Activated naive CD4-positive, alpha-beta T cell (primary cell): ENCODE results near the gene CD8B2.
"Not testable (repeated sequence)": the region's sequence is repeated elsewhere in the genome, so short reads cannot be mapped to it uniquely, and the experiment has no call there.

Experiments
- DNase-seq, 4 experiments: peaks; one replicate each; lab custom pipeline; 2025; lab: John Stamatoyannopoulos, UW

Gene CD8B2

GRCh38 chr2:106551417-106552130 is 64.4 kb downstream of the CD8B2 start:
- DNase-seq = no peak

- no peak for DNase-seq
Measured at GRCh38 chr2:106552921-106553320, 65.8 kb downstream of the CD8B2 start.

DNA sequence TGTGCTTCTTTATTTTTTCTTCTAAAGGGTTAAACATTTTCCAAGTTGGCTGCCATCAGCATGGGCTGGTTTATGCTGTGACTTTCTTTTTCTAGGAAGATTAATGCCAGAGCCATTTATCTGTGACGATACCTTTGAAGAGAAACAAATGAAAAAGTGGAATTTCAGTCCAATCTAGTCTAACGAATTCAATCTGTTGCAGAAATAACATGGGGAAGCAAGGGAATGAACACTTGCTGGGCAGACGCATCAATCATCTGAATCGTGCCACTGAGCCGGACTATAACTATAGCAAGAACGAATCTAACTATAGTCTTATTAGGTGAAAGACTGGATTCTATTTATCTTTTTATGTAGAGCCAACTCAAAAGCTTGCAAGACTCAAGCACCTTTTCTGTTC is 66.2 kb downstream of the CD8B2 start:
- DNase-seq = no peak

- DNase-seq = no peak
Measured at GRCh38 chr2:106554411-106554810, 67.2 kb downstream of the CD8B2 start.

- DNase-seq = no peak
Measured at GRCh38 chr2:106555053-106555452, 67.9 kb downstream of the CD8B2 start.

DNA sequence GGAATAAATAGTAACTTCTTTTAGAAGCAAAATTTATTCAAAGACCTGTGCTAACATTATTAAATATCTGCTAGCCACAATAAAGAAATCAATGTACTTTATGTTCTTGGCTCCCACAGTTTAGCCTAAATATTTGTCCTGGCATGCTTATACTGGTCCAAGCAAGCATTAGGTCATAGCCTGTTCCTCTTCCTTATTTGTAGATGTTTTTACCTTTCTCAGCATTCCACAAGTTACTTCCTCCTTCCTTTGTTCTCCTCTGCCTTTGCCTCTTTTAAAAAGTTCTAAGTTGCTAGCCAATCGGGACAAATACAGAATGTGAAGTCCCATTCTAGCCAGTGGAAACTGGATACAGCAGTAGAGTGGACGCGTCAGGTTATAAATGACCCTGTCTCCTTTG is 72.6 kb downstream of the CD8B2 start:
- not testable (repeated sequence) for DNase-seq

GRCh38 chr2:106560773-106561172 is 73.6 kb downstream of the CD8B2 start:
- DNase-seq = no peak

- no peak for DNase-seq
Measured at GRCh38 chr2:106561356-106561755, 74.2 kb downstream of the CD8B2 start.

GRCh38 chr2:106561803-106562202 is 74.6 kb downstream of the CD8B2 start:
- no peak for DNase-seq

DNA sequence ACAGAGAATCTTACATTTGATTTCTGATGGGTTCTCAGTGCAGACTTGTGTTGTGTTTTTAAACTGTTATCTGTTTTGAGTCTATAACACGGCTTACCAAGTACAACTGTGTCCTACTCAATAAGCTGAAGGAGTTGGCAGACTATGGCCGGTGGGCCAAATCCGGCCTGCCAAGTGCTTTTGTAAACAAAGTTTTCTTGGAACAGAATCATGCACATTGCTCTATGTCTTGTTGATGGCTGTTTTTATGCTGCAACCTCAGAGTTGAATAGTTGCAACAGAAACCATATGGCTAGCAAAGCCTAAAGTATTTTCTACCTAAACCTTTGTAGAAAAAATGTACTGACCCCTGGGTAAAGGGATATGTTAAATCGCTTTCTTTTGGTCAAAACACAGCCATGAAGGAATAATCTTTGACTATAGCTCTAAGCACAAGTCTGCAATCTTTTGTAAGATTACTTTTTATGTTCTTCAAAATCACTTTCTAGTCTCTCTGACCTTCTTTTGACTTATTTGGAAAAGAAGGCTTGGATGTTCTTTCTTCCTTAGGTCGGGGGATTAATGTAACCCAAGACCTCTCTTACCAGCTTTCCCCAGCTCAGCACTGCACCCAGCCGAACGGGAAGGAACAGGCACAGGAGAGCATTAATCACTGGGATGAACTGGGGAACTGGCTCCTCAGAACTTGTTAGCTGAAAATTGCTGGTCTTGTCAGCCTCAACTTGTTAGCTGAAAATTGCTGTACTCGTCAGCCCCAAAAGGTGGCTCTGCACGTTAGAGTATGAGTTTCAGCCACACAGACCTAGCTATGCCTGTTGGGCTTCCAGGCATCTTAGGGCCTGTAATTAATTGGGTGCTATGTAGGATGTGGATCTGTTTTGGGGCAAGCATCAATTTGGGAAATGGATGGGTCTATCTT is 75.4 kb downstream of the CD8B2 start:
- DNase-seq = no peak

- no peak for DNase-seq
Measured at GRCh38 chr2:106563195-106563594, 76.0 kb downstream of the CD8B2 start.

GRCh38 chr2:106565599-106565998 is 78.4 kb downstream of the CD8B2 start:
- DNase-seq = no peak

DNA sequence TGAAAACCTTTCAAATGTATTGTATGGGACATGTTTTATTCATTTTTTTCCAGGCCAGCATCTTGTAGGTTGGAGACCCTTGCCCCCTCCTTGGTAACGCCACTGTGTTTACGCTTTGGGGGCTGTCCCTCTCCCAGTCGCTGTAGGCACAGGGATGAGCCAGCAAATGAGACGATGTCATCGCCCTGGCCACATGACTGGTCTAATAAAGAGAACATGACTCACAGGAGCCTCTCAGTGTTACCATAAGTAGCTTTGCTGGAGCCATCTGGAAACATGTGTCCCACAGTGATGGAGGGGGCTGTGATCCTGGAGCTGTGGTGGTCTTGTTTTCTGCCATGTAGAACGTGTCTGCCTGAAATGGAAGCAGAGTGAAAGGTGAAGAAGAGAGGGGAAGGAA is 78.9 kb downstream of the CD8B2 start:
- DNase-seq = no peak

DNA sequence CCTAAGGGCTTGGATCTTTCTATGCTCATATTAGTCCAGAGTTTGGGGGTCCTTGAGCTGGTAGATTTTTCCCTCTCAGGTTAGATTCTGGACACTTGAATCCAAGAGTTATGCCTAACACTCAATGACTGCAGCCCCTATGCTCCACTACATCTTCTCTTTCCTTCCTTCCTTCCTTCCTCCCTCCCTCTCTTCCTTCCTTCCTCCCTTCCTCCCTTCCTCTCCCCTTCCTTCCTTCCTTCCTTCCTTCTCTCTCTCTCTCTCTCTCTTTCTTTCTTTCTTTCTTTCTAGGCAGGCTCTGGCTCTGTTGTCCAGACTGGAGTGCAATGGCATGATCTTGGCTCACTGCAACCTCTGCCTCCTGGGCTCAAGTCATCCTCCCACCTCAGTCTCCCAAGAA is 79.3 kb downstream of the CD8B2 start:
- DNase-seq = not testable (repeated sequence)

GRCh38 chr2:106570316-106570715 is 83.2 kb downstream of the CD8B2 start:
- DNase-seq = no peak
